CD4-positive, alpha-beta T cell (primary cell): ENCODE results near the gene LBHD1. TPM values are rescaled to one million over a fixed set of nuclear protein-coding genes. Genes with fewer than 3 reads are reported as not detected.
"Not testable (repeated sequence)": the region's sequence is repeated elsewhere in the genome, so short reads cannot be mapped to it uniquely, and the experiment has no call there.

Experiments
- ATAC-seq: fragments of 200-7000 bp; cut with Tn5 transposase; one replicate; pipeline ENCODE4 v1.10.0; 2022; ENCODE audit warnings: mild to moderate bottlenecking; ENCODE audit not compliant: poor library complexity
- CTCF ChIA-PET: fragments of 350-600 bp; sonication (Branson Sonifier 250); formaldehyde crosslinking; loops from one replicate; lab custom pipeline; 2021; ENCODE audit warnings: antibody characterized with exemption, inconsistent platforms; lab: Charles Lee
- POLR2A ChIA-PET: fragments of 350-600 bp; sonication (Branson Sonifier 250); formaldehyde crosslinking; loops from one replicate; lab custom pipeline; 2021; ENCODE audit warnings: antibody characterized with exemption, inconsistent platforms; lab: Charles Lee
- DNase-seq, 14 experiments: peaks; one replicate each; pipeline ENCODE4 v3.0.0-alpha.2; 2013 to 2020; ENCODE audit warnings: mixed read lengths in 2 of 14
- H3K27ac ChIP-seq, 2 donors: one replicate each; pipeline versions ENCODE4 v1.5.1 to v1.7.0; 2013; ENCODE audit warnings: low read length in 2 of 2, low read depth in 1 of 2, mild to moderate bottlenecking in 1 of 2
- H3K27me3 ChIP-seq, 2 experiments: 1 replicate in 1 of 2; 2 replicates in 1 of 2; pipeline versions ENCODE4 v1.6.1 to v1.7.0; 2013; ENCODE audit warnings: low read length in 2 of 2, control low read depth in 1 of 2, mild to moderate bottlenecking in 1 of 2, moderate library complexity in 1 of 2; ENCODE audit not compliant: insufficient read depth in 2 of 2, control insufficient read depth in 1 of 2
- H3K36me3 ChIP-seq: one replicate; pipeline ENCODE4 v1.6.1; 2013; ENCODE audit warnings: low read length, control low read depth; ENCODE audit not compliant: insufficient read depth
- H3K4me1 ChIP-seq: one replicate; pipeline ENCODE4 v1.6.1; 2013; ENCODE audit warnings: low read length, control low read depth; ENCODE audit not compliant: insufficient read depth
- H3K4me3 ChIP-seq: one replicate; pipeline ENCODE4 v1.5.1; 2013; ENCODE audit warnings: mild to moderate bottlenecking, low read length, moderate library complexity
- H3K9me3 ChIP-seq, 2 experiments: 1 replicate in 1 of 2; 2 replicates in 1 of 2; pipeline versions ENCODE4 v1.6.1 to v1.7.0; 2013; ENCODE audit warnings: low read length in 2 of 2, mild to moderate bottlenecking in 2 of 2, control low read depth in 1 of 2, moderate library complexity in 1 of 2; ENCODE audit not compliant: control insufficient read depth in 1 of 2, insufficient read depth in 1 of 2
- H3K27ac Mint-ChIP-seq: one replicate; pipeline ENCODE4 v1.8.0; 2020; ENCODE audit warnings: mixed read lengths
- H3K27me3 Mint-ChIP-seq: one replicate; pipeline ENCODE4 v1.8.0; 2021; ENCODE audit warnings: mixed read lengths
- H3K36me3 Mint-ChIP-seq: one replicate; pipeline ENCODE4 v1.8.0; 2021; ENCODE audit warnings: low read depth, mixed read lengths
- H3K4me1 Mint-ChIP-seq: one replicate; pipeline ENCODE4 v1.8.0; 2021; ENCODE audit warnings: low read depth, mixed read lengths
- H3K4me3 Mint-ChIP-seq: one replicate; pipeline ENCODE4 v1.8.0; 2020; ENCODE audit warnings: mild to moderate bottlenecking, mixed read lengths
- H3K9me3 Mint-ChIP-seq: one replicate; pipeline ENCODE4 v1.8.0; 2020; ENCODE audit warnings: mixed read lengths
- CTCF ChIP-seq: fragments of 200-600 bp; IDR thresholded peaks from one replicate; pipeline ENCODE4 v1.8.0; 2022; ENCODE audit warnings: antibody characterized with exemption, mild to moderate bottlenecking
- intact Hi-C, 2 experiments: fragments of 100-400 bp; cut with DNase I in 1 of 2; cut with micrococcal nuclease in 1 of 2; formaldehyde crosslinking; loops; one replicate each; pipeline versions ENCODE4 v1.15.1 to v1.9.0; 2023 to 2025; cut with DNase I, micrococcal nuclease
- total RNA-seq, 174 experiments: library from RNA in 2 of 174; stranded (reverse) in 2 of 174; gene quantifications; one replicate each; pipeline ENCODE4 v1.2.3 and lab custom pipeline; 2021 to 2026

Gene LBHD1
- total RNA-seq, 2 experiments from 2014 or later: 10.4 to 10.5 TPM

- Histone ChIP-seq H3K27me3 (no peaks in the 10 kb centered on the region), H3K9me3 (no peaks in the 10 kb centered on the region), H3K27ac (peak overlapping the region; percentile 65 to 84), H3K36me3 (peaks cover 5% of the 10 kb centered on the region), H3K4me3 (peak overlapping the region; percentile 79), H3K4me1 (peaks cover 49% of the 10 kb centered on the region)
- Mint-ChIP-seq H3K9me3 (no peaks in the 10 kb centered on the region), H3K36me3 (peaks cover 35% of the 10 kb centered on the region), H3K4me3 (peak overlapping the region; percentile 86), H3K27ac (peak overlapping the region; percentile 92), H3K27me3 (no peaks in the 10 kb centered on the region), H3K4me1 (peaks cover 42% of the 10 kb centered on the region)
- DNase-seq (peak; percentile 90 to 97 (median 94)), ATAC-seq (peak; percentile 62)
- no peak for TF ChIP-seq CTCF
- POLR2A ChIA-PET: interaction anchor here (0.7 to 9.9 kb wide), 22 partner anchors 9 to 176 kb away, joined by 3 to 165 read pairs (median 5); partner anchors contain the start of genes C11orf98, CSKMT, EEF1G and HNRNPUL2
- intact Hi-C loops: loop anchor here (1.0 to 5.0 kb wide), 4 partner anchors 34 to 151 kb away; partner anchors contain the start of genes LBHD1 (in 2 of the 2), TUT1 (in 2 of the 2) and UQCC3 (in 2 of the 2)
- CTCF ChIA-PET: interaction anchor here (0.6 to 1.7 kb wide), 6 partner anchors 11 to 281 kb away, joined by 3 to 6 read pairs (median 4); no protein-coding TSS in a partner anchor
Measured at GRCh38 chr11:62705880-62706849, 34.1 kb upstream of the LBHD1 start.

- CTCF ChIA-PET: interaction anchor here (0.6 to 1.7 kb wide), 5 partner anchors 11 to 281 kb away, joined by 3 to 6 read pairs (median 4); no protein-coding TSS in a partner anchor
- peaks cover 47% of the 10 kb centered on the region for H3K4me1 ChIP-seq
- Mint-ChIP-seq H3K9me3 (no peaks in the 10 kb centered on the region), H3K27me3 (no peaks in the 10 kb centered on the region), H3K4me1 (peaks cover 42% of the 10 kb centered on the region), H3K27ac (peak overlapping the region; percentile 92), H3K36me3 (peaks cover 34% of the 10 kb centered on the region), H3K4me3 (peak overlapping the region; percentile 86)
- peak overlapping the region; percentile 65 to 84 for H3K27ac ChIP-seq
- no peaks in the 10 kb centered on the region for H3K9me3 ChIP-seq
- peak in 1 of 14 experiments; percentile 38 for DNase-seq
- H3K27me3 ChIP-seq: no peaks in the 10 kb centered on the region
- H3K36me3 ChIP-seq: peaks cover under 1% of the 10 kb centered on the region
- ATAC-seq: no peak
- intact Hi-C loops: loop anchor here (5.0 kb wide), 3 partner anchors 33 to 152 kb away; partner anchors contain the start of genes LBHD1 (in 2 of the 2), UQCC3 (in 2 of the 2) and TUT1 (in 1 of the 2)
- POLR2A ChIA-PET: interaction anchor here (0.8 to 9.9 kb wide), 18 partner anchors 17 to 175 kb away, joined by 3 to 165 read pairs (median 8); partner anchors contain the start of genes C11orf98, CSKMT, EEF1G and HNRNPUL2
- H3K4me3 ChIP-seq: peak overlapping the region; percentile 79
- TF ChIP-seq CTCF: no peak
Measured at GRCh38 chr11:62705413-62705812, 33.3 kb upstream of the LBHD1 start.

- ATAC-seq, DNase-seq, H3K4me3 ChIP-seq, H3K27me3 ChIP-seq, H3K27me3 Mint-ChIP-seq, H3K9me3 Mint-ChIP-seq, intact Hi-C loops, H3K9me3 ChIP-seq, H3K36me3 ChIP-seq, H3K27ac ChIP-seq, H3K27ac Mint-ChIP-seq, H3K4me3 Mint-ChIP-seq: not testable (repeated sequence)
- peaks cover 36% of the 10 kb centered on the region for H3K4me1 ChIP-seq
- Mint-ChIP-seq H3K36me3 (peaks cover 19% of the 10 kb centered on the region), H3K4me1 (peaks cover 28% of the 10 kb centered on the region)
- POLR2A ChIA-PET: interaction anchor here (0.6 to 1.1 kb wide), 4 partner anchors 24 to 251 kb away, joined by 3 to 4 read pairs (median 4); partner anchors contain the start of genes EEF1G, TTC9C and TUT1
- CTCF ChIA-PET: interaction anchor here (0.7 kb wide), 1 partner anchor 192 kb away, joined by 5 read pairs; no protein-coding TSS in a partner anchor
Measured at GRCh38 chr11:62703921-62704320, 31.9 kb upstream of the LBHD1 start.
